ENCODE data around the gene RD3L. TPM values are rescaled to one million over a fixed set of nuclear protein-coding genes. Genes with fewer than 3 reads are reported as not detected.

The RD3L gene
- total and polyA plus RNA-seq, 2 experiments from 2014 or later, result not detected

- no peak for TF ChIP-seq REST (IDR thresholded peaks at IDR 0.05; ENCODE audit: unreplicated experiment)
- TF ChIP-seq ETS1 (IDR thresholded peaks at IDR 0.05), result no peak
- no peak for TF ChIP-seq STAT1 (IDR thresholded peaks at IDR 0.05; ENCODE audit: unreplicated experiment)
These were observed 50.6 kb downstream of the RD3L start (continued) for GRCh38 chr14:103891667-103892215.

- H3K27ac ChIP-seq (ENCODE audit: low read depth), result no peak overlapping the region
- H3K36me3 Mint-ChIP-seq (ENCODE audit: low read depth), result no peaks in the 10 kb centered on the region
- no peaks in the 10 kb centered on the region for H4K20me1 ChIP-seq (replicated peaks; ENCODE audit: insufficient read depth)
- H3K9me3 Mint-ChIP-seq, result no peaks in the 10 kb centered on the region; the same call in 2 of the 3 replicates
- DNase-seq (ENCODE audit: low spot score) (no peak), ATAC-seq (no peak)
- H2AFZ ChIP-seq, result no peak overlapping the region
- H3K27ac Mint-ChIP-seq, result no peak overlapping the region
- no peaks in the 10 kb centered on the region for H3F3A ChIP-seq (replicated peaks; ENCODE audit: low read depth)
- no peaks in the 10 kb centered on the region for H3K9me2 ChIP-seq (ENCODE audit: insufficient read depth)
- no peak overlapping the region for H3K4me3 ChIP-seq
- no peak overlapping the region for H3K4me2 ChIP-seq
- H3K4me1 Mint-ChIP-seq, result peaks cover 8% of the 10 kb centered on the region
- H3K27me3 ChIP-seq (ENCODE audit: insufficient read depth), result no peaks in the 10 kb centered on the region
- no peaks in the 10 kb centered on the region for H3K79me2 ChIP-seq (replicated peaks; ENCODE audit: insufficient read depth)
- H3K27me3 Mint-ChIP-seq (ENCODE audit: insufficient read depth, low read depth, poor library complexity), result peaks cover 12% of the 10 kb centered on the region
- no peaks in the 10 kb centered on the region for H3K4me1 ChIP-seq (ENCODE audit: insufficient read depth)
- H3K4me3 Mint-ChIP-seq, result no peak overlapping the region
- no peaks in the 10 kb centered on the region for H3K36me3 ChIP-seq (ENCODE audit: insufficient read depth)
- TF ChIP-seq CREB1 (CRISPR knock-in tag; IDR thresholded peaks at IDR 0.05; ENCODE audit: low read depth) (no peak), EZH2phosphoT487 (IDR thresholded peaks at IDR 0.05; ENCODE audit: unreplicated experiment) (no peak), ETS1 (IDR thresholded peaks at IDR 0.05) (no peak), ZNF462 (CRISPR knock-in tag; IDR thresholded peaks at IDR 0.05) (no peak), NANOG (IDR thresholded peaks at IDR 0.05; ENCODE audit: borderline replicate concordance) (no peak), ZNF331 (CRISPR knock-in tag; IDR thresholded peaks at IDR 0.05; ENCODE audit: low read depth) (no peak), EZH2 (IDR thresholded peaks at IDR 0.05; ENCODE audit: low read depth, unreplicated experiment) (no peak)
These were observed 51.3 kb downstream of the RD3L start for GRCh38 chr14:103890821-103891666.

Measured in GM23338 (cell line).